Measurements from ENCODE around the gene PPP1R14B. TPM values are rescaled to one million over a fixed set of nuclear protein-coding genes. Genes with fewer than 3 reads are reported as not detected.

Gene PPP1R14B
- total RNA-seq, 4 donors from 2014 or later, result 178 to 230 (median 203) TPM

DNA sequence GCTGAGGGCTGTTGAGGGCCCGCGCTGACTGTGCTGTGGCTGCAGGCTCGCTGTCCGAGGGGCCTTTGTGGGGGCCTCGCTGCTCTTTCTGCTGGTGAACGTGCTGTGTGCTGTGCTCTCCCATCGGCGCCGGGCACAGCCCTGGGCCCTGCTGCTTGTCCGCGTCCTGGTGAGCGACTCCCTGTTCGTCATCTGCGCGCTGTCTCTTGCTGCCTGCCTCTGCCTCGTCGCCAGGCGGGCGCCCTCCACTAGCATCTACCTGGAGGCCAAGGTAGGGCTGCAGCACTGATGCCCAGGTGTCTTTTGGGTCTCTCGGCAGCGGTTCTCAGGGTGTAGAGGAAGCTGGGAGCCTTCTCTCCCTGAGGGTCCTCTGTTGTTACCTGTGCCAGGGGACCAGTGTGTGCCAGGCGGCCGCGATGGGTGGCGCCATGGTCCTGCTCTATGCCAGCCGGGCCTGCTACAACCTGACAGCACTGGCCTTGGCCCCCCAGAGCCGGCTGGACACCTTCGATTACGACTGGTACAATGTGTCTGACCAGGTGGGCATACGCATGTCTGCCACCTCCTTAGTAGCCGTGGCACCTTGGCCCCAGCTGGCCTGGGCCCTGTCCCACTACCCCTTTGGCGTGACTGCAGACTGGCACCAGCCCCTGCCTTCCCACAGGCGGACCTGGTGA is 41.1 kb upstream of the PPP1R14B start:
- no peak overlapping the region for H3K4me3 ChIP-seq (ENCODE audit: low read depth, poor library complexity, severe bottlenecking)
- intact Hi-C loops (cut with DNase I; ENCODE audit: low total_unique reads), result no loop called here
- WGBS, 2 donors, result 93 to 95% methylated on average over 26 to 31 of the region's 33 CpGs
- no peak for DNase-seq (ENCODE audit: low spot score in 2 of 2)
- TF ChIP-seq, protein P1, sequence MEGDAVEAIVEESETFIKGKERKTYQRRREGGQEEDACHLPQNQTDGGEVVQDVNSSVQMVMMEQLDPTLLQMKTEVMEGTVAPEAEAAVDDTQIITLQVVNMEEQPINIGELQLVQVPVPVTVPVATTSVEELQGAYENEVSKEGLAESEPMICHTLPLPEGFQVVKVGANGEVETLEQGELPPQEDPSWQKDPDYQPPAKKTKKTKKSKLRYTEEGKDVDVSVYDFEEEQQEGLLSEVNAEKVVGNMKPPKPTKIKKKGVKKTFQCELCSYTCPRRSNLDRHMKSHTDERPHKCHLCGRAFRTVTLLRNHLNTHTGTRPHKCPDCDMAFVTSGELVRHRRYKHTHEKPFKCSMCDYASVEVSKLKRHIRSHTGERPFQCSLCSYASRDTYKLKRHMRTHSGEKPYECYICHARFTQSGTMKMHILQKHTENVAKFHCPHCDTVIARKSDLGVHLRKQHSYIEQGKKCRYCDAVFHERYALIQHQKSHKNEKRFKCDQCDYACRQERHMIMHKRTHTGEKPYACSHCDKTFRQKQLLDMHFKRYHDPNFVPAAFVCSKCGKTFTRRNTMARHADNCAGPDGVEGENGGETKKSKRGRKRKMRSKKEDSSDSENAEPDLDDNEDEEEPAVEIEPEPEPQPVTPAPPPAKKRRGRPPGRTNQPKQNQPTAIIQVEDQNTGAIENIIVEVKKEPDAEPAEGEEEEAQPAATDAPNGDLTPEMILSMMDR (IDR thresholded peaks at IDR 0.05), result no peak
- TF ChIP-seq POLR2A (IDR thresholded peaks at IDR 0.05), result no peak

DNA sequence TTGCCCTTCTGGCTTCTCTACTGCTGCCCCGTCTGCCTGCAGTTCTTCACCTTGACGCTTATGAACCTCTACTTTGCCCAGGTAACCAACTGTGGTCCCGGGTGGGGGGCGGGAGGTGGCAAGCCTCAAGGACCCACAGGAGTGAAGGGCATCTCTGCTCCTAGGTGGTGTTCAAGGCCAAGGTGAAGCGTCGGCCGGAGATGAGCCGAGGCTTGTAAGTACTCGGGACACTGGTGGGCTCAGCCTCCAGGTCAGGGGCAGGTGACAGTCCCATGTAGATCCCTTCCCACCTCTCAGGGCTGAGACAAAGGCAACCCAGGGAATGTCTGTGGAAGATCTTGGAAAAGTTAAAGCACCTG is 40.0 kb upstream of the PPP1R14B start:
- 81 to 88% methylated on average over 9 of the region's 9 CpGs for WGBS, 2 donors
- intact Hi-C loops (cut with DNase I; ENCODE audit: low total_unique reads), result no loop called here
- no peak for DNase-seq (ENCODE audit: low spot score in 2 of 2)
- no peak overlapping the region for H3K4me3 ChIP-seq (ENCODE audit: low read depth, poor library complexity, severe bottlenecking)
- TF ChIP-seq, protein P1 (IDR thresholded peaks at IDR 0.05), result no peak

DNA sequence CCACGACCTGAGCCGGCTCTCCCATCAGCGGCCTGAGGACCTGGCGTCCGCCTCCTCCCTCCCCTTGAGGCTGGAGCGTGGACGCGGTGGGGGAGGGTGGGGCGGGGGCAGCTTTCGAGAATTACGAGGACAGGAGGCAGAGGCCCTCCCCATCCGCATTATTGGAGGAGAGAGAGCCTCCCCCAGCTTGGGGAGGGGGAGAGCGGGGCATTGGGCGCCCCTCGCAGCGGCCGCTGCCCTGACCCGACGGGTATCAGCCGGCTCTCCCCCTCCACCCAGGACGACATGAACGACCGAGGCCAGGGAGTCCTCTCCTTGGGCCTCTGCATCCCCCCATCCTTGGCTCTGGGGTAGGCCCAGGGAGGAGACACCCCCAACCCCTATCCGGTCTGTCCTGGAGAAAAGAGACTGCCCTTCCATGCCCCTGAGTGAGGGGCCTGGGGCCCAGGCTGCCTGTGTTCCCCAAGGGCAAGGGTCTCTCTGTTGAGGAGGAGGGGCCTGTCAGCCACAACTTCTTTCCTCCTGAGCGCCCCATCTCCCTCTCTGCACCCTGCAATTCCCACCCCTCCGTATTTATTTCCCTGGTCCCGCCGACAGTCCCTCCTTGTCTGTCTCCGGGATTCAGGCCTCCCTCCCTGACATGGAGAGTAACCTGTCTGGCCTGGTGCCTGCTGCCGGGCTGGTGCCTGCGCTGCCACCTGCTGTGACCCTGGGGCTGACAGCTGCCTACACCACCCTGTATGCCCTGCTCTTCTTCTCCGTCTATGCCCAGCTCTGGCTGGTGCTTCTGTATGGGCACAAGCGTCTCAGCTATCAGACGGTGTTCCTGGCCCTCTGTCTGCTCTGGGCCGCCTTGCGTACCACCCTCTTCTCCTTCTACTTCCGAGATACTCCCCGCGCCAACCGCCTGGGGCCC is 39.4 kb upstream of the PPP1R14B start:
- intact Hi-C loops (cut with DNase I; ENCODE audit: low total_unique reads), result no loop called here
- 29 to 32% methylated on average over 28 to 29 of the region's 40 CpGs for WGBS, 2 donors
- TF ChIP-seq, protein P1 (IDR thresholded peaks at IDR 0.05), result no peak
- TF ChIP-seq POLR2A (IDR thresholded peaks at IDR 0.05), result no peak
- DNase-seq (ENCODE audit: low spot score in 2 of 2), result no peak
- H3K4me3 ChIP-seq (ENCODE audit: low read depth, poor library complexity, severe bottlenecking), result peak overlapping the region; percentile 85

DNA sequence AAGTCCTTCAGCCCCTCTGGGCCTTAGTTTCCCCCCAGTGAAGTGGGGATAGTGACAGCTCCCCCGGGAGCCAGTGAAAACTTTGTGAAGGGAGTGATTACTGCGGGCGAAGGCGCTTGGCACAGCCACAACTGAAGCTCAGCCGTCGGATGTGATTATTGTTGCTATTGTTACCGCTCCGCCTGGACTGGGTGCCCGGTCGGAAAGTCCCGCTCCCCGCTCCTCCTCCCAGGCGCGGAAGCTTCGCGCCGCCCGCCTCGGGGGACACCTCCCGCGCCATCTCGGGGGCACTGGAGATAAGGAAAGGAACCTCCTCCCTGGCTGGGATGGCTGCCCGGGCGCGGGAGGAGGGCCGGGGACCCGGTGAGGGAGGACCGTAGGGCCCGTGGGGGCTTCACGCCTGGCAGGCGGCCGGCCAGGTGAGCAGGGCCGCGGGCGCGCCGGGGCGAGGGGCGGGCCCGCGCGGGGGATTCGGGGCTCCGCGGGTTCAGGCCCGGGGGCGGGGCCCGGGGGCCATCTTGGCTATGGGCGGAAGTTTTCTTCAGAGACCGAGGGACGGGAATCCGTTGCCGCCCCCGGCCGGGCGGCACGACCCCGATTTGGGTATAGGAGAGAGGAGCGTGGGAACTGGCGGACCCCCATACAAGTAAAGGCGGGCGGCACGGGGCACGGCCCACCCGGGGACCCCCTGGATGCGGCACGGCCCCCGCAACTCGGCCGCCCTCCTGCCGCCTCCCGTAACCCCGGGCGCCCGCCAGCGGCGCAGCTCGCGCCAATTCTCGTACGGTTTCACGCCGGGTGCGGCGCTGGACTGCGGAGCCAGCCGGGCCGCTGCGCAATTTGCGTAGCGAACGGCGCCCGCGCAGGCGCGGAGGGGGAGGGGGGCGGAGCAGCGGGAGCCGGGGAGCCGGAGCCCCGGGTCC is 38.5 kb upstream of the PPP1R14B start, which contains the start of gene GPR137:
TSS of gene GPR137 (plus strand) at position 887 of the 923 bp plus-strand sequence. CDS start 677 bp downstream, outside the sequence.
- TF ChIP-seq, protein P1 (IDR thresholded peaks at IDR 0.05), result no peak
- no peak for TF ChIP-seq POLR2A (IDR thresholded peaks at IDR 0.05)
- DNase-seq (ENCODE audit: low spot score in 2 of 2), result peak; percentile 78 to 97
- peak within 1 kb of the TSS; percentile 85 for H3K4me3 ChIP-seq (ENCODE audit: low read depth, poor library complexity, severe bottlenecking)
- WGBS, 2 donors, result 0 to 1% methylated on average over 22 to 41 of the region's 102 CpGs
- intact Hi-C loops (cut with DNase I; ENCODE audit: low total_unique reads), result no loop called here

All from lower leg skin (tissue), 4 donors.